ENCODE data around the gene SHROOM2.

The SHROOM2 gene

DNA sequence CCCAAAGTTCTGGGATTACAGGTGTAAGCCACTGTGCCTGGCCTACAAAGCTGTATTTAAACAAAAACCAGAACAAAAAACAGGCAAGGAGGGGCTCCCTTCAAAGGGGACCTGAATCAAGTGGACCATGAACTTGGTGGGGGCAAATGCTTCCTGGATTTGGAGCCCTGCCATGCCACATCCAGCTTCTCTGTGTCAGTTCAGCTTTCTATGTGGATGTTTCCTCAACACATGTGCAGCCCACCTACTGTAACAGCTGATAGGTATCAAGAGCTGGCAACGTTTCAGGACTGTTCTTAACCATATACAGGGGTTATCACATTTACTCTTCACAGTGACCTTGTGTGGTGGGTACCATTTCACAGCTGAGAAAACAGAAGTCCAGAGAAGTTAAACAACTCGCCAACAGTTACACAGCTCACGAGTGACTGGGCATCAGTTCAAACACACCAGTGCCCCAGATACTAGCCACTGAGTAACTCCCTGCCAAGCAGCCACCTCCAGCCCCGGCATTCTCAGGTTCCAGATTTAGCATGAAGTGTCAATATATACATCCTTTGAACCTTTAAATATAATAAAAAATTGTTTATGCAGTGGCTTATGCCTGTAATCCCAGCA is 28.1 kb upstream of the SHROOM2 start:
- Histone ChIP-seq H4K20me1 (ENCODE audit: insufficient read depth, low read length) (no peaks in the 10 kb centered on the region), H2AFZ (ENCODE audit: low read length) (no peak overlapping the region), H3K36me3 (replicated peaks; ENCODE audit: insufficient read depth, low read length) (no peaks in the 10 kb centered on the region), H3K27me3 (replicated peaks; ENCODE audit: insufficient read depth, low read length) (peaks cover 12% of the 10 kb centered on the region; the same call in 1 of the 2 replicates), H3K9ac (ENCODE audit: low read length) (no peak overlapping the region), H3K9me2 (replicated peaks; ENCODE audit: insufficient read depth, low read length) (no peaks in the 10 kb centered on the region), H3K4me3 (ENCODE audit: low read length) (no peak overlapping the region), H3K4me1 (ENCODE audit: low read length) (no peaks in the 10 kb centered on the region), H3K79me2 (ENCODE audit: low read length) (no peaks in the 10 kb centered on the region), H3F3A (ENCODE audit: insufficient read depth, low read length) (0 out of 2 replicates have a peak, but pooled peaks cover 6% of the 10 kb centered on the region), H3K27ac (ENCODE audit: low read length) (no peak overlapping the region), H3K4me2 (ENCODE audit: low read depth, low read length) (no peak overlapping the region), H3K9me3 (replicated peaks; ENCODE audit: insufficient read depth, low read length) (no peaks in the 10 kb centered on the region)
- no peak for TF ChIP-seq EZH2phosphoT487 (IDR thresholded peaks at IDR 0.05; ENCODE audit: low read length)
- no peak for TF ChIP-seq EZH2 (optimal IDR thresholded peaks at IDR 0.05; ENCODE audit: low read depth, low read length)
- DNase-seq, result no peak

DNA sequence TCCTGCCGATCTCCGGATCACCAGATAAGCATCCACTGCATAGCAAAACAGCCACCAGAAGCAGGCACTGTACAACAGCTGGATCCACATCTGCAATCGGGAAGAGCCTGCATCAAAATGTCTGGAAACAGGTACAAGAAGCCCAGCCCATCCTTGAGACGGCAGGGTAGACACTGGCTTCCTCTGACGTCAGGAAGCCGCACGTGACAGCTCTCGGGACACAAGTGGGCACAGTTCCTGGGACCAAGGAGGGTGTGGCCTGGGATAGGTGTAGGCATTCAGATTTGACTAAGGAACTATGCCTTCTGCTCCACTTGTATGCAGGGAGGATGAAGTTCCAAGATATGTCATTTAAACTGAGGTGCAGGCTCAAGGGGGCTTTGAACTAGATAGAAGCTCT is 26.9 kb upstream of the SHROOM2 start:
- Histone ChIP-seq H3K27me3 (replicated peaks; ENCODE audit: insufficient read depth, low read length) (peaks cover 5% of the 10 kb centered on the region; the same call in 1 of the 2 replicates), H3K4me1 (ENCODE audit: low read length) (no peaks in the 10 kb centered on the region), H3K9me2 (replicated peaks; ENCODE audit: insufficient read depth, low read length) (no peaks in the 10 kb centered on the region), H3K4me2 (ENCODE audit: low read depth, low read length) (no peak overlapping the region), H3K79me2 (ENCODE audit: low read length) (no peaks in the 10 kb centered on the region), H3K9me3 (replicated peaks; ENCODE audit: insufficient read depth, low read length) (no peaks in the 10 kb centered on the region), H3K4me3 (ENCODE audit: low read length) (no peak overlapping the region), H3K9ac (ENCODE audit: low read length) (no peak overlapping the region), H2AFZ (ENCODE audit: low read length) (no peak overlapping the region), H3K27ac (ENCODE audit: low read length) (no peak overlapping the region), H3F3A (ENCODE audit: insufficient read depth, low read length) (0 out of 2 replicates have a peak, but pooled peaks cover 6% of the 10 kb centered on the region), H3K36me3 (replicated peaks; ENCODE audit: insufficient read depth, low read length) (no peaks in the 10 kb centered on the region), H4K20me1 (ENCODE audit: insufficient read depth, low read length) (no peaks in the 10 kb centered on the region)
- no peak for DNase-seq
- no peak for TF ChIP-seq EZH2phosphoT487 (IDR thresholded peaks at IDR 0.05; ENCODE audit: low read length)
- TF ChIP-seq, protein P1, sequence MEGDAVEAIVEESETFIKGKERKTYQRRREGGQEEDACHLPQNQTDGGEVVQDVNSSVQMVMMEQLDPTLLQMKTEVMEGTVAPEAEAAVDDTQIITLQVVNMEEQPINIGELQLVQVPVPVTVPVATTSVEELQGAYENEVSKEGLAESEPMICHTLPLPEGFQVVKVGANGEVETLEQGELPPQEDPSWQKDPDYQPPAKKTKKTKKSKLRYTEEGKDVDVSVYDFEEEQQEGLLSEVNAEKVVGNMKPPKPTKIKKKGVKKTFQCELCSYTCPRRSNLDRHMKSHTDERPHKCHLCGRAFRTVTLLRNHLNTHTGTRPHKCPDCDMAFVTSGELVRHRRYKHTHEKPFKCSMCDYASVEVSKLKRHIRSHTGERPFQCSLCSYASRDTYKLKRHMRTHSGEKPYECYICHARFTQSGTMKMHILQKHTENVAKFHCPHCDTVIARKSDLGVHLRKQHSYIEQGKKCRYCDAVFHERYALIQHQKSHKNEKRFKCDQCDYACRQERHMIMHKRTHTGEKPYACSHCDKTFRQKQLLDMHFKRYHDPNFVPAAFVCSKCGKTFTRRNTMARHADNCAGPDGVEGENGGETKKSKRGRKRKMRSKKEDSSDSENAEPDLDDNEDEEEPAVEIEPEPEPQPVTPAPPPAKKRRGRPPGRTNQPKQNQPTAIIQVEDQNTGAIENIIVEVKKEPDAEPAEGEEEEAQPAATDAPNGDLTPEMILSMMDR (IDR thresholded peaks at IDR 0.05; ENCODE audit: low read length), result no peak
- TF ChIP-seq EZH2 (optimal IDR thresholded peaks at IDR 0.05; ENCODE audit: low read depth, low read length), result no peak

GRCh38 chrX:9765072-9765736 is 21.0 kb upstream of the SHROOM2 start:
- H3K36me3 ChIP-seq (replicated peaks; ENCODE audit: insufficient read depth, low read length), result no peaks in the 10 kb centered on the region
- no peak overlapping the region for H3K4me3 ChIP-seq (ENCODE audit: low read length)
- no peaks in the 10 kb centered on the region for H4K20me1 ChIP-seq (ENCODE audit: insufficient read depth, low read length)
- no peaks in the 10 kb centered on the region for H3K79me2 ChIP-seq (ENCODE audit: low read length)
- no peak overlapping the region for H3K27ac ChIP-seq (ENCODE audit: low read length)
- no peaks in the 10 kb centered on the region for H3K9me2 ChIP-seq (replicated peaks; ENCODE audit: insufficient read depth, low read length)
- no peak overlapping the region for H2AFZ ChIP-seq (ENCODE audit: low read length)
- no peaks in the 10 kb centered on the region for H3K27me3 ChIP-seq (replicated peaks; ENCODE audit: insufficient read depth, low read length)
- H3F3A ChIP-seq (ENCODE audit: insufficient read depth, low read length), result no peaks in the 10 kb centered on the region
- no peaks in the 10 kb centered on the region for H3K4me1 ChIP-seq (ENCODE audit: low read length)
- no peak overlapping the region for H3K9ac ChIP-seq (ENCODE audit: low read length)
- H3K4me2 ChIP-seq (ENCODE audit: low read depth, low read length), result no peak overlapping the region
- no peaks in the 10 kb centered on the region for H3K9me3 ChIP-seq (replicated peaks; ENCODE audit: insufficient read depth, low read length)
- TF ChIP-seq EZH2phosphoT487 (IDR thresholded peaks at IDR 0.05; ENCODE audit: low read length) (no peak), EZH2 (optimal IDR thresholded peaks at IDR 0.05; ENCODE audit: low read depth, low read length) (no peak)
- TF ChIP-seq, protein P1 (IDR thresholded peaks at IDR 0.05; ENCODE audit: low read length), result no peak
- no peak for DNase-seq

- H3K4me2 ChIP-seq (ENCODE audit: low read depth, low read length), result no peak within 1 kb of the TSS
- H4K20me1 ChIP-seq (ENCODE audit: insufficient read depth, low read length), result no peaks in the 10 kb centered on the region
- no peaks in the 10 kb centered on the region for H3K9me2 ChIP-seq (replicated peaks; ENCODE audit: insufficient read depth, low read length)
- TF ChIP-seq EZH2 (optimal IDR thresholded peaks at IDR 0.05; ENCODE audit: low read depth, low read length) (no peak), EZH2phosphoT487 (IDR thresholded peaks at IDR 0.05; ENCODE audit: low read length) (no peak)
- TF ChIP-seq, protein P1 (IDR thresholded peaks at IDR 0.05; ENCODE audit: low read length), result no peak
- H3K4me1 ChIP-seq (ENCODE audit: low read length), result no peaks in the 10 kb centered on the region
- no peaks in the 10 kb centered on the region for H3K9me3 ChIP-seq (replicated peaks; ENCODE audit: insufficient read depth, low read length)
- no peak within 1 kb of the TSS for H3K27ac ChIP-seq (ENCODE audit: low read length)
- no peak within 1 kb of the TSS for H3K4me3 ChIP-seq (ENCODE audit: low read length)
- no peaks in the 10 kb centered on the region for H3K27me3 ChIP-seq (replicated peaks; ENCODE audit: insufficient read depth, low read length)
- H3F3A ChIP-seq (ENCODE audit: insufficient read depth, low read length), result no peaks in the 10 kb centered on the region
- H2AFZ ChIP-seq (ENCODE audit: low read length), result no peak within 1 kb of the TSS
- no peaks in the 10 kb centered on the region for H3K79me2 ChIP-seq (ENCODE audit: low read length)
- no peak for DNase-seq
- no peaks in the 10 kb centered on the region for H3K36me3 ChIP-seq (replicated peaks; ENCODE audit: insufficient read depth, low read length)
- no peak within 1 kb of the TSS for H3K9ac ChIP-seq (ENCODE audit: low read length)
Measured at GRCh38 chrX:9765737-9766097, 20.5 kb upstream of the SHROOM2 start, which contains the start of gene GPR143. Gene GPR143 (minus strand): TSS chrX:9765847. CDS start chrX:9765817, 30 bp downstream.
